ENCODE results near the gene ZFP36L1. TPM values are rescaled to one million over a fixed set of nuclear protein-coding genes. Genes with fewer than 3 reads are reported as not detected.
"Not testable (repeated sequence)": the region's sequence is repeated elsewhere in the genome, so short reads cannot be mapped to it uniquely, and the experiment has no call there.

The ZFP36L1 gene
- total RNA-seq, 1 donor from 2014 or later = 42.9 TPM

GRCh38 chr14:68767248-68767645 is 25.6 kb downstream of the ZFP36L1 start:
- Histone ChIP-seq H3K27me3 (no peaks in the 10 kb centered on the region), H3K36me3 (no peaks in the 10 kb centered on the region), H3K4me3 (no peak overlapping the region), H2AFZ (replicated peaks) (no peak overlapping the region), H3K27ac (no peak overlapping the region), H3K9me3 (ENCODE audit: low read depth) (no peaks in the 10 kb centered on the region), H4K20me1 (ENCODE audit: low read depth) (no peaks in the 10 kb centered on the region), H3K9ac (no peak overlapping the region), H3F3A (ENCODE audit: low read depth) (no peaks in the 10 kb centered on the region), H3K4me1 (peaks cover 9% of the 10 kb centered on the region), H3K79me2 (ENCODE audit: low read depth) (no peaks in the 10 kb centered on the region), H3K4me2 (no peak overlapping the region)
- Mint-ChIP-seq H3K36me3 (peaks cover 3% of the 10 kb centered on the region), H3K9me3 (peaks cover 5% of the 10 kb centered on the region), H3K4me3 (no peak overlapping the region), H3K27me3 (ENCODE audit: insufficient read depth, low read depth) (peaks cover 9% of the 10 kb centered on the region), H3K4me1 (peaks cover 39% of the 10 kb centered on the region), H3K27ac (peak overlapping the region; percentile 37)
- DNase-seq (ENCODE audit: low spot score) = no peak
- TF ChIP-seq EZH2 (IDR thresholded peaks at IDR 0.05) (no peak), EZH2phosphoT487 (IDR thresholded peaks at IDR 0.05) (no peak)
- TF ChIP-seq, protein P1, sequence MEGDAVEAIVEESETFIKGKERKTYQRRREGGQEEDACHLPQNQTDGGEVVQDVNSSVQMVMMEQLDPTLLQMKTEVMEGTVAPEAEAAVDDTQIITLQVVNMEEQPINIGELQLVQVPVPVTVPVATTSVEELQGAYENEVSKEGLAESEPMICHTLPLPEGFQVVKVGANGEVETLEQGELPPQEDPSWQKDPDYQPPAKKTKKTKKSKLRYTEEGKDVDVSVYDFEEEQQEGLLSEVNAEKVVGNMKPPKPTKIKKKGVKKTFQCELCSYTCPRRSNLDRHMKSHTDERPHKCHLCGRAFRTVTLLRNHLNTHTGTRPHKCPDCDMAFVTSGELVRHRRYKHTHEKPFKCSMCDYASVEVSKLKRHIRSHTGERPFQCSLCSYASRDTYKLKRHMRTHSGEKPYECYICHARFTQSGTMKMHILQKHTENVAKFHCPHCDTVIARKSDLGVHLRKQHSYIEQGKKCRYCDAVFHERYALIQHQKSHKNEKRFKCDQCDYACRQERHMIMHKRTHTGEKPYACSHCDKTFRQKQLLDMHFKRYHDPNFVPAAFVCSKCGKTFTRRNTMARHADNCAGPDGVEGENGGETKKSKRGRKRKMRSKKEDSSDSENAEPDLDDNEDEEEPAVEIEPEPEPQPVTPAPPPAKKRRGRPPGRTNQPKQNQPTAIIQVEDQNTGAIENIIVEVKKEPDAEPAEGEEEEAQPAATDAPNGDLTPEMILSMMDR (IDR thresholded peaks at IDR 0.05) = no peak

GRCh38 chr14:68766299-68767247 is 26.3 kb downstream of the ZFP36L1 start:
- Mint-ChIP-seq H3K27me3 (ENCODE audit: insufficient read depth, low read depth) (peaks cover 9% of the 10 kb centered on the region), H3K4me3 (peak overlapping the region; percentile 52), H3K9me3 (peaks cover 5% of the 10 kb centered on the region), H3K36me3 (peaks cover 3% of the 10 kb centered on the region), H3K4me1 (peaks cover 35% of the 10 kb centered on the region), H3K27ac (peak overlapping the region; percentile 88)
- H3K9ac ChIP-seq = no peak overlapping the region
- no peaks in the 10 kb centered on the region for H3F3A ChIP-seq (ENCODE audit: low read depth)
- no peak overlapping the region for H3K27ac ChIP-seq
- no peak overlapping the region for H3K4me2 ChIP-seq
- H3K4me1 ChIP-seq = peaks cover 9% of the 10 kb centered on the region
- no peak for DNase-seq (ENCODE audit: low spot score)
- H2AFZ ChIP-seq (replicated peaks) = no peak overlapping the region
- H3K36me3 ChIP-seq = no peaks in the 10 kb centered on the region
- no peaks in the 10 kb centered on the region for H3K27me3 ChIP-seq
- H4K20me1 ChIP-seq (ENCODE audit: low read depth) = no peaks in the 10 kb centered on the region
- no peaks in the 10 kb centered on the region for H3K9me3 ChIP-seq (ENCODE audit: low read depth)
- no peak overlapping the region for H3K4me3 ChIP-seq
- no peak for TF ChIP-seq EZH2phosphoT487 (IDR thresholded peaks at IDR 0.05)
- TF ChIP-seq EZH2 (IDR thresholded peaks at IDR 0.05) = no peak
- TF ChIP-seq, protein P1 (IDR thresholded peaks at IDR 0.05) = no peak
- no peaks in the 10 kb centered on the region for H3K79me2 ChIP-seq (ENCODE audit: low read depth)

DNA sequence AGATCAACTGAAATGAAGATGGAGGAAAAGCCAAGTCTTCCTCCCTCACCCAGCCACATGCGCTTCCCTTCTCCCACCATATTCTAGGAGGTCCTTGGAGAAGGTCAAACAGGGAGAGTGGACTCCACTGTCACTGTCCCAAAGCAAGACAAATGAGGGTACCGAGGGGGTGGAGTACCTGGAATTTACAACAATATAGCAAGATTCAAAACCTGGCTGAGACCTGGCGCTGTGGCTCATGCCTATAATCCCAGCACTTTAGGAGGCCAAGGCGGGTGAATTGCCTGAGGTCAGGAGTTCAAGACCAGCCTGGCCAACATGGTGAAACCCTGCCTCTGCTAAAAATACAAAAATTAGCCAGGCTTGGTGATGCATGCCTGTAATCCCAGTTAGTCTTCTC is 29.0 kb downstream of the ZFP36L1 start:
- Mint-ChIP-seq H3K27ac (peak overlapping the region; percentile 37), H3K27me3 (ENCODE audit: insufficient read depth, low read depth) (peaks cover 11% of the 10 kb centered on the region), H3K4me1 (peaks cover 35% of the 10 kb centered on the region)
- H3K36me3 ChIP-seq; H4K20me1 ChIP-seq (ENCODE audit: low read depth); H2AFZ ChIP-seq (replicated peaks); H3K4me3 ChIP-seq; H3K4me1 ChIP-seq; H3K27me3 ChIP-seq; H3K9ac ChIP-seq; H3K9me3 Mint-ChIP-seq; H3K36me3 Mint-ChIP-seq; H3K27ac ChIP-seq; DNase-seq (ENCODE audit: low spot score); H3F3A ChIP-seq (ENCODE audit: low read depth); H3K79me2 ChIP-seq (ENCODE audit: low read depth); H3K4me2 ChIP-seq; H3K4me3 Mint-ChIP-seq; H3K9me3 ChIP-seq (ENCODE audit: low read depth): not testable (repeated sequence)
